22Rv1 (cell line): Measurements from ENCODE around the gene QSER1.

ENCODE experiments used
- CTCF ChIP-seq: fragments of 450-650 bp; IDR thresholded peaks from 2 replicates; pipeline ENCODE4 v1.5.1; 2017; ENCODE audit warnings: mild to moderate bottlenecking
- ZFX ChIP-seq: fragments of 450-650 bp; IDR thresholded peaks from 2 replicates; pipeline ENCODE4 v1.6.1; 2017; ENCODE audit warnings: antibody characterized with exemption, borderline replicate concordance

GRCh38 chr11:32858731-32859130, 33.9 kb upstream of the QSER1 start:
- no peak for TF ChIP-seq CTCF
- no peak for TF ChIP-seq ZFX
